Neural cell (in vitro differentiated cells): ENCODE data around the gene EMD.
"Not testable (repeated sequence)": the region's sequence is repeated elsewhere in the genome, so short reads cannot be mapped to it uniquely, and the experiment has no call there.

Experiments
- EP300 ChIP-seq: fragments of 450-650 bp; conservative IDR thresholded peaks from 2 replicates; pipeline ENCODE4 v1.6.1; 2014; ENCODE audit warnings: antibody characterized with exemption, mild to moderate bottlenecking, moderate library complexity; ENCODE audit not compliant: poor library complexity, severe bottlenecking
- EZH2 ChIP-seq: fragments of 200-600, 300-800 bp; shearing (Covaris generic), sonication (generic); IDR thresholded peaks from 2 replicates; pipeline ENCODE4 v1.6.1; 2014; ENCODE audit warnings: antibody characterized with exemption, low read length, borderline replicate concordance, mild to moderate bottlenecking; ENCODE audit not compliant: insufficient read depth, poor library complexity, severe bottlenecking
- MXI1 ChIP-seq: fragments of 450-650 bp; conservative IDR thresholded peaks from 2 replicates; pipeline ENCODE4 v1.6.1; 2014; ENCODE audit warnings: antibody characterized with exemption, mild to moderate bottlenecking; ENCODE audit not compliant: poor library complexity, severe bottlenecking
- POLR2AphosphoS5 ChIP-seq: IDR thresholded peaks from 2 replicates; pipeline ENCODE4 v1.6.1; 2012
- RAD21 ChIP-seq: fragments of 450-650 bp; conservative IDR thresholded peaks from 2 replicates; pipeline ENCODE4 v1.6.1; 2014; ENCODE audit warnings: antibody characterized with exemption, mild to moderate bottlenecking, moderate library complexity
- SMC3 ChIP-seq: fragments of 450-650 bp; conservative IDR thresholded peaks from 2 replicates; pipeline ENCODE4 v1.6.1; 2014; ENCODE audit warnings: antibody characterized with exemption, mild to moderate bottlenecking, moderate library complexity; ENCODE audit not compliant: poor library complexity
- TAF1 ChIP-seq: IDR thresholded peaks from 2 replicates; pipeline ENCODE4 v1.6.1; 2012; ENCODE audit warnings: low read depth
- TF ChIP-seq, protein P1 (sequence below): fragments of 450-650 bp; IDR thresholded peaks from 2 replicates; pipeline ENCODE4 v1.5.1; 2014; ENCODE audit warnings: antibody characterized with exemption, mild to moderate bottlenecking, moderate library complexity; ENCODE audit not compliant: poor library complexity, severe bottlenecking
- TF ChIP-seq, protein P2 (sequence below): IDR thresholded peaks from 2 replicates; pipeline ENCODE4 v1.6.1; 2012; ENCODE audit warnings: borderline replicate concordance

DNA sequence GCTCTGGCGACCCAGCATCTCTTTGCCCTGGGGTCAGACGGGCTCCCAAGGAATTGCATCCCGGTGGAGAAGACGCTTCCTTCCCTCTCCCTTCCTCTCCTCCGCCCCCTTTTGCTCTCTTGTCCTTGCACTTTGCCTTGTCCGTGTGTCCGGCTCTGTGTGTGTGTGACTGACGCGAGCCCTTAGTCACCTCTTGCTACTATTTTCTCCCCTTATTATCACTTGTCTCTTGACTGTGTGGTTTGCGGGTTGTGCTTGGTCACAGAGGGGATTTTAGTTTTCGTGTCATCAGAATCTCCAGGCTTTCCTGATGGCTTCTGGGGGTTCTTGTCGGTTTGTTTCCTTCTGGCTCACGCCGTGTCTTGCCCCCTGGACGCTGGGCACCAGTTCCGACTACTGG is 36.0 kb upstream of the EMD start:
- TF ChIP-seq, protein P1, sequence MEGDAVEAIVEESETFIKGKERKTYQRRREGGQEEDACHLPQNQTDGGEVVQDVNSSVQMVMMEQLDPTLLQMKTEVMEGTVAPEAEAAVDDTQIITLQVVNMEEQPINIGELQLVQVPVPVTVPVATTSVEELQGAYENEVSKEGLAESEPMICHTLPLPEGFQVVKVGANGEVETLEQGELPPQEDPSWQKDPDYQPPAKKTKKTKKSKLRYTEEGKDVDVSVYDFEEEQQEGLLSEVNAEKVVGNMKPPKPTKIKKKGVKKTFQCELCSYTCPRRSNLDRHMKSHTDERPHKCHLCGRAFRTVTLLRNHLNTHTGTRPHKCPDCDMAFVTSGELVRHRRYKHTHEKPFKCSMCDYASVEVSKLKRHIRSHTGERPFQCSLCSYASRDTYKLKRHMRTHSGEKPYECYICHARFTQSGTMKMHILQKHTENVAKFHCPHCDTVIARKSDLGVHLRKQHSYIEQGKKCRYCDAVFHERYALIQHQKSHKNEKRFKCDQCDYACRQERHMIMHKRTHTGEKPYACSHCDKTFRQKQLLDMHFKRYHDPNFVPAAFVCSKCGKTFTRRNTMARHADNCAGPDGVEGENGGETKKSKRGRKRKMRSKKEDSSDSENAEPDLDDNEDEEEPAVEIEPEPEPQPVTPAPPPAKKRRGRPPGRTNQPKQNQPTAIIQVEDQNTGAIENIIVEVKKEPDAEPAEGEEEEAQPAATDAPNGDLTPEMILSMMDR: not testable (repeated sequence)
- TF ChIP-seq, protein P2, sequence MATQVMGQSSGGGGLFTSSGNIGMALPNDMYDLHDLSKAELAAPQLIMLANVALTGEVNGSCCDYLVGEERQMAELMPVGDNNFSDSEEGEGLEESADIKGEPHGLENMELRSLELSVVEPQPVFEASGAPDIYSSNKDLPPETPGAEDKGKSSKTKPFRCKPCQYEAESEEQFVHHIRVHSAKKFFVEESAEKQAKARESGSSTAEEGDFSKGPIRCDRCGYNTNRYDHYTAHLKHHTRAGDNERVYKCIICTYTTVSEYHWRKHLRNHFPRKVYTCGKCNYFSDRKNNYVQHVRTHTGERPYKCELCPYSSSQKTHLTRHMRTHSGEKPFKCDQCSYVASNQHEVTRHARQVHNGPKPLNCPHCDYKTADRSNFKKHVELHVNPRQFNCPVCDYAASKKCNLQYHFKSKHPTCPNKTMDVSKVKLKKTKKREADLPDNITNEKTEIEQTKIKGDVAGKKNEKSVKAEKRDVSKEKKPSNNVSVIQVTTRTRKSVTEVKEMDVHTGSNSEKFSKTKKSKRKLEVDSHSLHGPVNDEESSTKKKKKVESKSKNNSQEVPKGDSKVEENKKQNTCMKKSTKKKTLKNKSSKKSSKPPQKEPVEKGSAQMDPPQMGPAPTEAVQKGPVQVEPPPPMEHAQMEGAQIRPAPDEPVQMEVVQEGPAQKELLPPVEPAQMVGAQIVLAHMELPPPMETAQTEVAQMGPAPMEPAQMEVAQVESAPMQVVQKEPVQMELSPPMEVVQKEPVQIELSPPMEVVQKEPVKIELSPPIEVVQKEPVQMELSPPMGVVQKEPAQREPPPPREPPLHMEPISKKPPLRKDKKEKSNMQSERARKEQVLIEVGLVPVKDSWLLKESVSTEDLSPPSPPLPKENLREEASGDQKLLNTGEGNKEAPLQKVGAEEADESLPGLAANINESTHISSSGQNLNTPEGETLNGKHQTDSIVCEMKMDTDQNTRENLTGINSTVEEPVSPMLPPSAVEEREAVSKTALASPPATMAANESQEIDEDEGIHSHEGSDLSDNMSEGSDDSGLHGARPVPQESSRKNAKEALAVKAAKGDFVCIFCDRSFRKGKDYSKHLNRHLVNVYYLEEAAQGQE: not testable (repeated sequence)
- TF ChIP-seq EZH2, EP300, TAF1, POLR2AphosphoS5, SMC3, MXI1, RAD21: not testable (repeated sequence)
